ENCODE results near the gene ELAVL4. TPM values are rescaled to one million over a fixed set of nuclear protein-coding genes. Genes with fewer than 3 reads are reported as not detected.

The ELAVL4 gene
- total RNA-seq, 2 experiments from 2014 or later = not detected

DNA sequence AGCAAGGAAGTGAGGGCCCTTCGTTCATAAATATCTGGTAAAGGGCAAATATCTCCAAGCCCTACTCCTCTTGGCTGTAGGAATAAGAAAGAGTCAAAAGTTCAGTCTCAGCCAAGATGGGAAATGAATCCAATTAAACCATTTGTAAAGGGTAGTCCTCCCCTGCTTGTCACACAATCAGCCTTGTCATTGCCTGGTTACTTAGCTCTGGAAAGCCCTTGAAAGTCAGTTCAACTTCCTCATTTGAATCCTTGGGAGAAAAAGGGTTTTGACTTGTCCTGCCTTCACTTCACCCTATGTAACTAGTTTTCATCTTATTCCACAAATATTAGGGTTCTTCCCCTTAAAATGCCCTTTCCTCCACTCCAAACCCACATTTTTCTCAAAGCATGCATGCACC, 100.0 kb downstream of the ELAVL4 start:
- Mint-ChIP-seq H3K4me1 (ENCODE audit: low read depth) (no peaks in the 10 kb centered on the region), H3K36me3 (ENCODE audit: low read depth) (no peaks in the 10 kb centered on the region), H3K4me3 (no peak overlapping the region), H3K27me3 (no peaks in the 10 kb centered on the region), H3K27ac (no peak overlapping the region), H3K9me3 (no peaks in the 10 kb centered on the region)
- H3K4me3 ChIP-seq (ENCODE audit: low read length) = no peak overlapping the region
- ChIA-PET POLR2A (no interaction called here), CTCF (no interaction called here)
- ATAC-seq (ENCODE audit: poor library complexity) (no peak), DNase-seq (no peak)
- TF ChIP-seq, protein P1, sequence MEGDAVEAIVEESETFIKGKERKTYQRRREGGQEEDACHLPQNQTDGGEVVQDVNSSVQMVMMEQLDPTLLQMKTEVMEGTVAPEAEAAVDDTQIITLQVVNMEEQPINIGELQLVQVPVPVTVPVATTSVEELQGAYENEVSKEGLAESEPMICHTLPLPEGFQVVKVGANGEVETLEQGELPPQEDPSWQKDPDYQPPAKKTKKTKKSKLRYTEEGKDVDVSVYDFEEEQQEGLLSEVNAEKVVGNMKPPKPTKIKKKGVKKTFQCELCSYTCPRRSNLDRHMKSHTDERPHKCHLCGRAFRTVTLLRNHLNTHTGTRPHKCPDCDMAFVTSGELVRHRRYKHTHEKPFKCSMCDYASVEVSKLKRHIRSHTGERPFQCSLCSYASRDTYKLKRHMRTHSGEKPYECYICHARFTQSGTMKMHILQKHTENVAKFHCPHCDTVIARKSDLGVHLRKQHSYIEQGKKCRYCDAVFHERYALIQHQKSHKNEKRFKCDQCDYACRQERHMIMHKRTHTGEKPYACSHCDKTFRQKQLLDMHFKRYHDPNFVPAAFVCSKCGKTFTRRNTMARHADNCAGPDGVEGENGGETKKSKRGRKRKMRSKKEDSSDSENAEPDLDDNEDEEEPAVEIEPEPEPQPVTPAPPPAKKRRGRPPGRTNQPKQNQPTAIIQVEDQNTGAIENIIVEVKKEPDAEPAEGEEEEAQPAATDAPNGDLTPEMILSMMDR (IDR thresholded peaks at IDR 0.05) = no peak
- H3K27ac ChIP-seq (ENCODE audit: low read depth in 1 of 2, low read length in 2 of 2) = no peak overlapping the region
- intact Hi-C loops (cut with DNase I, micrococcal nuclease) = no loop called here
- H3K27me3 ChIP-seq (ENCODE audit: control insufficient read depth in 1 of 2, insufficient read depth in 2 of 2, low read length in 2 of 2) = no peaks in the 10 kb centered on the region
- no peaks in the 10 kb centered on the region for H3K9me3 ChIP-seq (ENCODE audit: control insufficient read depth in 1 of 2, insufficient read depth in 1 of 2, low read length in 2 of 2)
- H3K36me3 ChIP-seq (ENCODE audit: insufficient read depth, low read length) = no peaks in the 10 kb centered on the region
- H3K4me1 ChIP-seq (ENCODE audit: insufficient read depth, low read length) = no peaks in the 10 kb centered on the region

DNA sequence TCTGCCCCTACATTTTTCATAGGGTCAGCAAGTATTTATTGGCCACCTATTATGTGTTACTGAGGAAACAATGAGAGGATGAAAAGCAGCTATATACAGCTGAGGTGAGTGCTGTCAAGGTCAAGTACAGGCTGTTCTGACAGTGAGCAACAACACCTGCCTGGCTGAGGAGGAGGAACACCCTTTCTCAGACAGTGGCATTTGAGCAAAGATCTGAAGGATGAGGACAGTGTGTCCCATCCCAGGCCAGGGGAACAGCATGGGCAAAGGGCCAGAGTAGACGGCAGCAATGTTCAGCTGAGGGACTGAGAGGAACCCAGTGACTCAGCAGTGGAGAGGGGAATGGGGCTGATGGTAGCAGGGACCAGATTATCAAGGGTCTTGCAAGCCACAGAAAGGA, 101.0 kb downstream of the ELAVL4 start:
- Histone ChIP-seq H3K36me3 (ENCODE audit: insufficient read depth, low read length) (no peaks in the 10 kb centered on the region), H3K27me3 (ENCODE audit: control insufficient read depth in 1 of 2, insufficient read depth in 2 of 2, low read length in 2 of 2) (no peaks in the 10 kb centered on the region), H3K27ac (ENCODE audit: low read depth in 1 of 2, low read length in 2 of 2) (no peak overlapping the region), H3K4me3 (ENCODE audit: low read length) (no peak overlapping the region), H3K9me3 (ENCODE audit: control insufficient read depth in 1 of 2, insufficient read depth in 1 of 2, low read length in 2 of 2) (no peaks in the 10 kb centered on the region), H3K4me1 (ENCODE audit: insufficient read depth, low read length) (no peaks in the 10 kb centered on the region)
- intact Hi-C loops (cut with DNase I, micrococcal nuclease) = no loop called here
- DNase-seq (no peak), ATAC-seq (ENCODE audit: poor library complexity) (no peak)
- Mint-ChIP-seq H3K27ac (no peak overlapping the region), H3K9me3 (no peaks in the 10 kb centered on the region), H3K36me3 (ENCODE audit: low read depth) (no peaks in the 10 kb centered on the region), H3K4me3 (no peak overlapping the region), H3K4me1 (ENCODE audit: low read depth) (no peaks in the 10 kb centered on the region), H3K27me3 (no peaks in the 10 kb centered on the region)
- POLR2A ChIA-PET = no interaction called here
- CTCF ChIA-PET = no interaction called here
- TF ChIP-seq, protein P1 (IDR thresholded peaks at IDR 0.05) = no peak

DNA sequence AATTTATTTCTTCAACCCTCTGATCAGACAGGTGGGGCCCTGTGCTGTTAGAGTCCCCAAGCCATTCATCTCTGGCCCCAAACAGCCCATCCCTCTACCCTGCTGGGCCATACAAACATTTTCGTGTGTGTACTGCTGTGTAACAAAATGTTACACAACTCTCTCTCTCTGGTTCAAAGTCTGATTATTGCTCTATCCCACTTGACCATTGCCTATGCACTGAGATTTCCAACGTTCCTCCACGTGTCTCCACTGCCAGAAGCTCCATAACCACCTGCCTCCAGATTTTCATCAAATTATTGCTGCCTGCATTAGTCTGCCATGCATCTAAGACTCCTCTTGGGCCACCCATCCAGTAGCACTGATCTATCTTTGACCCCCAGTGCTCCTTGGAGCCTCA, 104.8 kb downstream of the ELAVL4 start:
- H3K27ac ChIP-seq (ENCODE audit: low read depth in 1 of 2, low read length in 2 of 2) = no peak overlapping the region
- DNase-seq = no peak
- no peaks in the 10 kb centered on the region for H3K4me1 ChIP-seq (ENCODE audit: insufficient read depth, low read length)
- ChIA-PET POLR2A (no interaction called here), CTCF (no interaction called here)
- Mint-ChIP-seq H3K27ac (no peak overlapping the region), H3K4me1 (ENCODE audit: low read depth) (no peaks in the 10 kb centered on the region), H3K4me3 (no peak overlapping the region), H3K9me3 (no peaks in the 10 kb centered on the region), H3K27me3 (no peaks in the 10 kb centered on the region), H3K36me3 (ENCODE audit: low read depth) (no peaks in the 10 kb centered on the region)
- no peaks in the 10 kb centered on the region for H3K36me3 ChIP-seq (ENCODE audit: insufficient read depth, low read length)
- H3K9me3 ChIP-seq (ENCODE audit: control insufficient read depth in 1 of 2, insufficient read depth in 1 of 2, low read length in 2 of 2) = no peaks in the 10 kb centered on the region
- no peak overlapping the region for H3K4me3 ChIP-seq (ENCODE audit: low read length)
- peaks cover 0 to 5% of the 10 kb centered on the region in 2 experiments for H3K27me3 ChIP-seq (ENCODE audit: control insufficient read depth in 1 of 2, insufficient read depth in 2 of 2, low read length in 2 of 2)
- TF ChIP-seq, protein P1 (IDR thresholded peaks at IDR 0.05) = no peak
- intact Hi-C loops (cut with DNase I, micrococcal nuclease) = no loop called here
- ATAC-seq (ENCODE audit: poor library complexity) = no peak
